ENCODE measurements around the gene PRKAB1. TPM values are rescaled to one million over a fixed set of nuclear protein-coding genes. Genes with fewer than 3 reads are reported as not detected.
A peak's percentile ranks its signal among the peaks of the same experiment; 100 is the strongest.

The PRKAB1 gene
- total and polyA plus RNA-seq, 7 experiments from 2014 or later: 23.5 to 54.7 (median 43.3) TPM

DNA sequence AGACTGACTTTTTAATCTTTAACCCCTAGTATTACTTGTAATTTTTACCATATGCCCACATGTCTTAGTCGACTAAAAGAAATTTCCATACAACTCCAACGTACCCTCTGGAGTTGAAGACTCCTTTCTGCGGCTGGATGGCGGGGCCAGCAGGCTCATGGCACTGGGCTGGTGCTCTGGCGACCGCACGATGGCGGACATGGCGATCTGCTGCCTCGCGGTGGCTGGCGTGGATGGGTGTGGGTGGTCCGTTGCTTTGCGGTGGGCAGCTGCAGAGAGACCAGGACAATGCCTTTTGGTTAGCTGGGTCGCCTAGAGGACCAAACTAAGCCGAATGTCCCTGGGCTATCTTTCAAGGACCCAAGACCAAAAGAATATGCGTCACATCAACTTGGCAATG lies 50.2 kb downstream of the PRKAB1 start:
- no peaks in the 10 kb centered on the region for H3K27me3 ChIP-seq (ENCODE audit: control insufficient read depth in 2 of 2, insufficient read depth in 2 of 2, low read length in 2 of 2)
- DNase-seq (no peak), ATAC-seq (no peak)
- no peak overlapping the region for H3K27ac Mint-ChIP-seq
- CTCF ChIA-PET: no interaction called here
- peaks cover 0 to 37% (median 0%) of the 10 kb centered on the region in 5 donors for H3K36me3 Mint-ChIP-seq
- H3K9me3 ChIP-seq (ENCODE audit: control insufficient read depth in 2 of 3, low read length in 3 of 3): no peaks in the 10 kb centered on the region
- H3K4me3 ChIP-seq (ENCODE audit: low read length): no peak overlapping the region
- intact Hi-C loops (cut with micrococcal nuclease): no loop called here
- H3K4me3 Mint-ChIP-seq: no peak overlapping the region
- no peaks in the 10 kb centered on the region for H3K4me1 ChIP-seq (ENCODE audit: control insufficient read depth in 2 of 2, insufficient read depth in 2 of 2, low read length in 2 of 2)
- no peaks in the 10 kb centered on the region for H3K27me3 Mint-ChIP-seq
- H3K4me1 Mint-ChIP-seq: no peaks in the 10 kb centered on the region
- no peak overlapping the region for H3K27ac ChIP-seq (ENCODE audit: low read depth, low read length)
- no peaks in the 10 kb centered on the region for H3K36me3 ChIP-seq (ENCODE audit: control insufficient read depth in 2 of 3, insufficient read depth in 3 of 3, low read length in 3 of 3)
- H3K9me3 Mint-ChIP-seq: peaks cover 0 to 3% (median 0%) of the 10 kb centered on the region in 11 donors
- POLR2A ChIA-PET: no interaction called here

DNA sequence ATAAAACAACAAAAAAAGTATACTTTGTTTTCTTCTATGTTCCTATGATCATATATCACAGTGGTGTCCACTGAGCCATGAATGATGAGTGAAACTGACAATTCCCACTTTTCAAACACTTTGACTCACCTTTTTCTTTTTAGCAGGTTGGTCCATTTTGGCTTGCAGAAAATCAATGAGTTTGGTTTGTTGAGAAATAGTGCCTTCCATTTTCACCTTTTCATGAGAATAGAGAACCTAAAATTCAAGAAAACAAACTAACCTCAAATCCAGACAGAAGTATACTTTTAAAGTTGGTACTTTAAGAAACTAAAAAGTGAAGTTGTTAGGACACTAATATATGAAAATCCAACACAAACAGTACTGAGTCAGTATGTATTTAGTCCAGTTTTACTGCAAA lies 52.4 kb downstream of the PRKAB1 start:
- H3K4me1 Mint-ChIP-seq: no peaks in the 10 kb centered on the region
- Histone ChIP-seq H3K9me3 (ENCODE audit: control insufficient read depth in 2 of 3, low read length in 3 of 3) (no peaks in the 10 kb centered on the region), H3K4me1 (ENCODE audit: control insufficient read depth in 2 of 2, insufficient read depth in 2 of 2, low read length in 2 of 2) (no peaks in the 10 kb centered on the region), H3K36me3 (ENCODE audit: control insufficient read depth in 2 of 3, insufficient read depth in 3 of 3, low read length in 3 of 3) (no peaks in the 10 kb centered on the region), H3K4me3 (ENCODE audit: low read length) (no peak overlapping the region), H3K27ac (ENCODE audit: low read depth, low read length) (no peak overlapping the region), H3K27me3 (ENCODE audit: control insufficient read depth in 2 of 2, insufficient read depth in 2 of 2, low read length in 2 of 2) (no peaks in the 10 kb centered on the region)
- no peaks in the 10 kb centered on the region for H3K9me3 Mint-ChIP-seq
- peaks cover 0 to 32% (median 0%) of the 10 kb centered on the region in 5 donors for H3K36me3 Mint-ChIP-seq
- DNase-seq (no peak), ATAC-seq (no peak)
- ChIA-PET CTCF (no interaction called here), POLR2A (no interaction called here)
- no peak overlapping the region for H3K27ac Mint-ChIP-seq
- intact Hi-C loops (cut with micrococcal nuclease): no loop called here
- H3K4me3 Mint-ChIP-seq: no peak overlapping the region
- H3K27me3 Mint-ChIP-seq: no peaks in the 10 kb centered on the region

DNA sequence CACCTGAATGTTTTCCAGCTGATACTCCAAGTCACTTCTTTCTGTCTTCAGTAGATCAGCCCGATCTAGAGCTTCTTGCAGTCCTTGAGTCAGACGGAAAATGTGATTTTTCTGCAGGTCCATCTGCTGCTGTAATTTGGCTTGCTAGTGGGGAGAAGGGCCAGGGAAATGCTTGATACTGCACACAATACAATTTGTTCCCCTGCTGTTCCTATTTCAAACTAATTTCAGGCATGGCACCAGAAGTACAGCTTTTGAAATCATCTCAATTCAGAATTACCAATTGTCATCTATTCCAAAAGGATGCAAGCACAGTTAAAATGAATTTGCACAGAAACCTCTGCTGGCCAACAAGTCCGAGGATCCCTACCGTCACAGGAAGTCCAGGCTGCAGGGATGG lies 53.4 kb downstream of the PRKAB1 start:
- Histone ChIP-seq H3K36me3 (ENCODE audit: control insufficient read depth in 2 of 3, insufficient read depth in 3 of 3, low read length in 3 of 3) (no peaks in the 10 kb centered on the region), H3K9me3 (ENCODE audit: control insufficient read depth in 2 of 3, low read length in 3 of 3) (no peaks in the 10 kb centered on the region), H3K27me3 (ENCODE audit: control insufficient read depth in 2 of 2, insufficient read depth in 2 of 2, low read length in 2 of 2) (no peaks in the 10 kb centered on the region), H3K4me1 (ENCODE audit: control insufficient read depth in 2 of 2, insufficient read depth in 2 of 2, low read length in 2 of 2) (no peaks in the 10 kb centered on the region), H3K27ac (ENCODE audit: low read depth, low read length) (no peak overlapping the region), H3K4me3 (ENCODE audit: low read length) (no peak overlapping the region)
- Mint-ChIP-seq H3K36me3 (peaks cover 0 to 30% (median 0%) of the 10 kb centered on the region in 5 donors), H3K4me1 (no peaks in the 10 kb centered on the region), H3K9me3 (no peaks in the 10 kb centered on the region), H3K4me3 (no peak overlapping the region), H3K27ac (no peak overlapping the region), H3K27me3 (no peaks in the 10 kb centered on the region)
- intact Hi-C loops (cut with micrococcal nuclease): no loop called here
- CTCF ChIA-PET: no interaction called here
- no peak for ATAC-seq
- POLR2A ChIA-PET: no interaction called here
- DNase-seq: no peak

DNA sequence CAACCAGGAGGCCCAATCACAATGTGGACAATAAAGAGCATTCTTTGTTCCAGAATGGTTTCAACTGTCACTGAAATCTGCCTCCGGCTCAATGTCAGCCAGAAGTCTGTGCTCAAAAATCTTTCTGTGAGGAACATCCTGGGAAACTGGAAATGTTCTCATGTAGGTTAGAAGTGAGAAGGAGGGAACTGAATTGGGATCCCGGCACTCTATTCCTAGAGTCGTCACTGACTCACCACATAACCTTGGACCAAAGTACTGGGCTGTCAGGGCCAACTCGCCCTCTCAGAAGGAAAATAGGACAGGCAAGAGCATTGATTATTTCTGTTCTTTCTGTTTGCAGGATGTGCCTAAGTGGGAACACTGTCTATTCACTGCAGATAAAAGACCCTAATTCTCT lies 57.6 kb downstream of the PRKAB1 start:
- no peaks in the 10 kb centered on the region for H3K36me3 ChIP-seq (ENCODE audit: control insufficient read depth in 2 of 3, insufficient read depth in 3 of 3, low read length in 3 of 3)
- no peak overlapping the region for H3K27ac ChIP-seq (ENCODE audit: low read depth, low read length)
- H3K27ac Mint-ChIP-seq: no peak overlapping the region
- H3K4me1 Mint-ChIP-seq: no peaks in the 10 kb centered on the region
- H3K27me3 ChIP-seq (ENCODE audit: control insufficient read depth in 2 of 2, insufficient read depth in 2 of 2, low read length in 2 of 2): no peaks in the 10 kb centered on the region
- H3K9me3 Mint-ChIP-seq: no peaks in the 10 kb centered on the region
- CTCF ChIA-PET: no interaction called here
- H3K9me3 ChIP-seq (ENCODE audit: control insufficient read depth in 2 of 3, low read length in 3 of 3): no peaks in the 10 kb centered on the region
- POLR2A ChIA-PET: no interaction called here
- no peaks in the 10 kb centered on the region for H3K4me1 ChIP-seq (ENCODE audit: control insufficient read depth in 2 of 2, insufficient read depth in 2 of 2, low read length in 2 of 2)
- DNase-seq (no peak), ATAC-seq (no peak)
- intact Hi-C loops (cut with micrococcal nuclease): no loop called here
- no peak overlapping the region for H3K4me3 Mint-ChIP-seq
- no peaks in the 10 kb centered on the region for H3K27me3 Mint-ChIP-seq
- peaks cover 0 to 14% (median 0%) of the 10 kb centered on the region in 5 donors for H3K36me3 Mint-ChIP-seq
- no peak overlapping the region for H3K4me3 ChIP-seq (ENCODE audit: low read length)

DNA sequence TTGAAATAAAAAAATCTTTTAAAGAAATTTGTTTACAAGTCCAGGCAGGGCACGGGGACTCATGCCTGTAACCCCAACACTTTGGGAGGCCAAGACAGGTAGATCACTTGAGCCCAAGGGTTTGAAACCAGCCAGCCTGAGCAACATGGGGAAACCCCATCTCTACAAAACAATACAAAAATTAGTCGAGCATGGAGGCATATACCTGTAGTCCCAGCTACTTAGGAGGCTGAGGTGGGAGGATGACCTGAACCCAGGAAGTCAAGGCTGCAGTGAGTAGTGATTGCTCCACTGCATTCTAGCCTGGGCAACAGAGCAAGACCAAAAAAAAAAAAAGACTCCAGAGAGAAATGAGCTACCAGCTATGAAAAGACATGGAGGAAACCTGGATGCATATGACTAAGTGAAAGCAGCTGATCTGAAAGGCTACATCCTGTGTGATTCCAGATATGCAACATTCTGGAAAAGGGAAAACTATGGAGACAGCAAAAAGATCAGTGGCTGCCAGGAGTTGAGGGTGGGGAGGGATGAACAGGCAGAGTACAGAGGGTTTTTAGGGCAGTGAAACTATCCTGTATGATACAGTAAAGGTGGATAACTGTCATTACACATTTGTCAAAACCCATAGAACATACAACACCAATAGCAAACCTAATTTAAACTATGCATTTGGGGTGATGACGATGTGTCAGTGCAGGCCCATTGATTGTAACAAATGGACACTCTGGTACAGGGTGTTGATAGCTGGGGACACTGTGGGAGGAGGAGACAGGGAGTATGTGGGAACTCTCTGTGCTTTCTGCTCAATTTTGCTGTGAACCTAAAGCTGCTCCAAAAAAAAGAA lies 59.9 kb downstream of the PRKAB1 start:
- no peaks in the 10 kb centered on the region for H3K27me3 ChIP-seq (ENCODE audit: control insufficient read depth in 2 of 2, insufficient read depth in 2 of 2, low read length in 2 of 2)
- H3K9me3 Mint-ChIP-seq: no peaks in the 10 kb centered on the region
- H3K27ac Mint-ChIP-seq: peak overlapping the region in 1 of 9 donors; percentile 44
- H3K4me3 ChIP-seq (ENCODE audit: low read length): no peak overlapping the region
- no peaks in the 10 kb centered on the region for H3K36me3 ChIP-seq (ENCODE audit: control insufficient read depth in 2 of 3, insufficient read depth in 3 of 3, low read length in 3 of 3)
- CTCF ChIA-PET: no interaction called here
- H3K4me1 Mint-ChIP-seq: peaks cover 0 to 6% (median 0%) of the 10 kb centered on the region in 7 donors
- POLR2A ChIA-PET: interaction anchor here (1.3 kb wide), 1 partner anchor 558 kb away, joined by 3 read pairs; no protein-coding TSS in a partner anchor
- peaks cover 0 to 16% (median 0%) of the 10 kb centered on the region in 5 donors for H3K36me3 Mint-ChIP-seq
- intact Hi-C loops (cut with micrococcal nuclease): no loop called here
- H3K27me3 Mint-ChIP-seq: no peaks in the 10 kb centered on the region
- no peak overlapping the region for H3K27ac ChIP-seq (ENCODE audit: low read depth, low read length)
- no peaks in the 10 kb centered on the region for H3K4me1 ChIP-seq (ENCODE audit: control insufficient read depth in 2 of 2, insufficient read depth in 2 of 2, low read length in 2 of 2)
- DNase-seq (no peak), ATAC-seq (no peak)
- H3K4me3 Mint-ChIP-seq: no peak overlapping the region
- no peaks in the 10 kb centered on the region for H3K9me3 ChIP-seq (ENCODE audit: control insufficient read depth in 2 of 3, low read length in 3 of 3)

DNA sequence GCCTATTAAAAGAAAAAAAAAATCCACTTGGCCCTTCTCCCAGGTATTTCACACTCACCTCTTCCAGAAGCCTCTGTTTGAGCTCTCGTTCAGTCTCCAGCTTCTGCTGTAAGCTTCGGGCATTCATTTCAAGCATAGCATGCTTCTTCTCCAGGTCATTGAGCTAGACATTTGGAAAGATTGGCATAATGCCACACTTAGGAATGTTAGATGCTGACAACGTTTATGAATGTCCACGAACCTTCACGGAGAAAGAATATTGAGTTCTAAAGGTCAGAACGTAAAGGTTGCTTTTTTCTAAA lies 60.5 kb downstream of the PRKAB1 start:
- H3K27ac Mint-ChIP-seq: no peak overlapping the region
- no peaks in the 10 kb centered on the region for H3K9me3 ChIP-seq (ENCODE audit: control insufficient read depth in 2 of 3, low read length in 3 of 3)
- H3K27me3 Mint-ChIP-seq: no peaks in the 10 kb centered on the region
- no peaks in the 10 kb centered on the region for H3K9me3 Mint-ChIP-seq
- H3K36me3 ChIP-seq (ENCODE audit: control insufficient read depth in 2 of 3, insufficient read depth in 3 of 3, low read length in 3 of 3): no peaks in the 10 kb centered on the region
- H3K4me3 Mint-ChIP-seq: no peak overlapping the region
- intact Hi-C loops (cut with micrococcal nuclease): no loop called here
- CTCF ChIA-PET: no interaction called here
- POLR2A ChIA-PET: interaction anchor here (1.3 kb wide), 1 partner anchor 559 kb away, joined by 3 read pairs; no protein-coding TSS in a partner anchor
- no peak for DNase-seq
- peaks cover 0 to 18% (median 0%) of the 10 kb centered on the region in 5 donors for H3K36me3 Mint-ChIP-seq
- peaks cover 0 to 6% (median 0%) of the 10 kb centered on the region in 7 donors for H3K4me1 Mint-ChIP-seq
- H3K27me3 ChIP-seq (ENCODE audit: control insufficient read depth in 2 of 2, insufficient read depth in 2 of 2, low read length in 2 of 2): no peaks in the 10 kb centered on the region
- ATAC-seq: no peak
- no peak overlapping the region for H3K27ac ChIP-seq (ENCODE audit: low read depth, low read length)
- H3K4me1 ChIP-seq (ENCODE audit: control insufficient read depth in 2 of 2, insufficient read depth in 2 of 2, low read length in 2 of 2): no peaks in the 10 kb centered on the region
- H3K4me3 ChIP-seq (ENCODE audit: low read length): no peak overlapping the region

DNA sequence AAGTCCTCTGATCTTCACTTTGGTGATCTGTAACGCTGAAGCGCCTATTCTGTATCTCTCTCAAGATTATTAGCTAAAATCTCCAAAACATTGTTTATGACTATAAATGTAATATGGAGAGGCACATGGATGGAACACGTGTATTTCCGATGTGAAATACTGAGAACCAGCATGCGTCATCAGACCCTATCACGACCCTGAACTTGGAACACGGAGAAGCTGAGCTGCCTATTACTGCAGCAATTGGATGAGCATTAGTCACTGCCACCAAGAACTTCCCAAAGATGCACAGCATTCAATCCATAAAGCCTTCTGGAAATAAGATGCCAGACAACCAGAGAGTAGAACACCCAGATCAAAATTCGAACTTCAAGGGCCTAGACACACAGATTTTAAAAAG lies 61.9 kb downstream of the PRKAB1 start:
- no peaks in the 10 kb centered on the region for H3K27me3 Mint-ChIP-seq
- peaks cover 0 to 23% (median 4%) of the 10 kb centered on the region in 5 donors for H3K36me3 Mint-ChIP-seq
- no peak overlapping the region for H3K4me3 Mint-ChIP-seq
- DNase-seq: no peak
- H3K27me3 ChIP-seq (ENCODE audit: control insufficient read depth in 2 of 2, insufficient read depth in 2 of 2, low read length in 2 of 2): no peaks in the 10 kb centered on the region
- no peak overlapping the region for H3K4me3 ChIP-seq (ENCODE audit: low read length)
- no peaks in the 10 kb centered on the region for H3K36me3 ChIP-seq (ENCODE audit: control insufficient read depth in 2 of 3, insufficient read depth in 3 of 3, low read length in 3 of 3)
- H3K27ac Mint-ChIP-seq: peak overlapping the region in 1 of 9 donors; percentile 46
- H3K4me1 ChIP-seq (ENCODE audit: control insufficient read depth in 2 of 2, insufficient read depth in 2 of 2, low read length in 2 of 2): no peaks in the 10 kb centered on the region
- ChIA-PET CTCF (no interaction called here), POLR2A (no interaction called here)
- H3K9me3 ChIP-seq (ENCODE audit: control insufficient read depth in 2 of 3, low read length in 3 of 3): no peaks in the 10 kb centered on the region
- no peaks in the 10 kb centered on the region for H3K9me3 Mint-ChIP-seq
- H3K27ac ChIP-seq (ENCODE audit: low read depth, low read length): no peak overlapping the region
- no peak for ATAC-seq
- intact Hi-C loops (cut with micrococcal nuclease): no loop called here
- peaks cover 0 to 6% (median 0%) of the 10 kb centered on the region in 7 donors for H3K4me1 Mint-ChIP-seq
